Right lobe of liver (tissue), 6 donors: ENCODE results near the gene CBL. TPM values are rescaled to one million over a fixed set of nuclear protein-coding genes. Genes with fewer than 3 reads are reported as not detected.

ENCODE experiments used
- ATAC-seq, 4 donors: fragments of 200-7000 bp; cut with Tn5 transposase; one replicate each; pipeline ENCODE4 v1.9.1; 2020; ENCODE audit warnings: mild to moderate bottlenecking in 4 of 4, moderate library complexity in 4 of 4
- DNase-seq, 3 donors: peaks; one replicate each; pipeline ENCODE4 v3.0.0-alpha.2; 2020
- H3K27ac ChIP-seq, 3 donors: fragments of 200-600 bp; one replicate each; pipeline ENCODE4 v1.8.0; 2022
- H3K27me3 ChIP-seq, 2 donors: fragments of 200-600 bp; one replicate each; pipeline ENCODE4 v1.8.0; 2022
- H3K36me3 ChIP-seq, 4 donors: fragments of 200-600 bp; sonication (generic) in 1 of 4; one replicate each; pipeline versions ENCODE4 v1.5.1 to v1.8.0; 2017 to 2022; ENCODE audit warnings: control low read depth in 1 of 4
- H3K4me1 ChIP-seq, 4 donors: fragments of 200-600 bp; sonication (generic) in 1 of 4; one replicate each; pipeline versions ENCODE4 v1.5.1 to v1.8.0; 2017 to 2022; ENCODE audit warnings: control low read depth in 1 of 4
- H3K4me3 ChIP-seq, 3 donors: fragments of 200-600 bp; one replicate each; pipeline ENCODE4 v1.8.0; 2022
- H3K9me3 ChIP-seq, 4 donors: fragments of 200-600 bp; sonication (generic) in 1 of 4; one replicate each; pipeline versions ENCODE4 v1.5.1 to v1.8.0; 2017 to 2022; ENCODE audit warnings: control low read depth in 1 of 4
- POLR2A ChIP-seq: fragments of 450-650 bp; IDR thresholded peaks from one replicate; pipeline ENCODE4 v1.6.1; 2017; ENCODE audit warnings: antibody characterized with exemption, mild to moderate bottlenecking
- WGBS: methylation state at CpG from one replicate; pipeline ENCODE4 v1.1.6; 2018; ENCODE audit warnings: low coverage, low lambda C conversion rate; ENCODE audit not compliant: insufficient coverage; ENCODE audit errors: missing lambda C conversion rate; 5-methylcytosine and 5-hydroxymethylcytosine counted together
- intact Hi-C, 2 donors: fragments of 100-400 bp; cut with DNase I; formaldehyde crosslinking; loops; one replicate each; pipeline versions ENCODE4 v1.11.2 to v1.14.1; 2022
- total RNA-seq, 6 experiments: library from RNA; depleted of rRNA in 2 of 6; stranded (reverse); fragments of >200 nt in 2 of 6; fragmentation: NEBNext Ultra II Directional in 3 of 6; extraction: Animal tissue kit (Norgen Biotek cat#: 25700) in 3 of 6; gene quantifications; one replicate each; pipeline versions ENCODE4 v1.1.0 to v1.2.4, GENCODE V29; 2016 to 2023
- TF ChIP-seq, protein P1 (sequence below), 4 donors: fragments of 200-600 bp in 3 of 4; fragments of 450-650 bp in 1 of 4; IDR thresholded peaks; one replicate each; pipeline versions ENCODE4 v1.5.1 to v1.8.0; 2016 to 2022; ENCODE audit warnings: antibody characterized with exemption in 4 of 4, mild to moderate bottlenecking in 2 of 4
- donor health status: DM: no; HTN: yes; CAD: no.
- donor health status: DM: no; HTN: no; CAD: no.
- donor health status: DM: no; HTN: no; CAD: no.
- donor health status: DM: no; HTN: yes; CAD: no.
- donor health status: DM: no; HTN: yes; CAD: no.

CBL gene
- total RNA-seq, 6 experiments from 2014 or later: 3.1 to 7.1 (median 4.6) TPM

DNA sequence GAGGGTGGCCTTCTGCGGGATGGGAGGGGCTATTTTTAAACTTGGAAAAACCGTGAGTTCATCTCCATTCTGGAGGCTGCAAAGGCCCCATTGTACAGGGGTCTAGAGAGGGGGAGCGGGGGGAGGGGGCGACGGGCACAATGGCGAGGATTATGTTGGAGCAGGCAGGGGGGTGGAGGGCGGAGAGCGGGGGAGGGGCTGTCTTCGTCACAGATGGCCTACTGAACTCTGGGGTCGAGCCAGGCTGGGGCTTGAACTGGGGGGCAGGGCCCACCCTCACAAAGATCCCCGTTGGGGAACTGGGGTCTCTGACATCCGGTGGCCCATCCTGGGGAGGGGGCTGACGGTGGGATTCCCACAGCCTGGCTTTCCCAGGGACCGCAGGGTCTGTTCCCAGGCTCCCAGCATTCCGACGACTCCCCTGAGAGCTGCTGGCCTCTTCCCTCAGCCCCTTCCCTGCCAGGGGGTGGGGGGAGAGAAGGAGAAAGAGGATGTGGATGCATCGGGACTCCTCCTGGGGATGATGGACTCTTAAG lies 114.2 kb downstream of the CBL start:
- no peak for TF ChIP-seq POLR2A
- peaks cover 0 to 25% (median 4%) of the 10 kb centered on the region in 4 donors for H3K4me1 ChIP-seq
- ATAC-seq: no peak
- 29% methylated on average over 10 of the region's 17 CpGs for WGBS
- H3K9me3 ChIP-seq: no peaks in the 10 kb centered on the region
- peak in 1 of 3 donors; percentile 52 for DNase-seq
- intact Hi-C loops: no loop called here
- H3K27me3 ChIP-seq: peaks cover 0 to 4% of the 10 kb centered on the region in 2 donors
- no peaks in the 10 kb centered on the region for H3K36me3 ChIP-seq
- peak overlapping the region in 2 of 3 donors; percentile 39 to 42 for H3K4me3 ChIP-seq
- peak overlapping the region in 2 of 3 donors; percentile 50 to 75 for H3K27ac ChIP-seq

DNA sequence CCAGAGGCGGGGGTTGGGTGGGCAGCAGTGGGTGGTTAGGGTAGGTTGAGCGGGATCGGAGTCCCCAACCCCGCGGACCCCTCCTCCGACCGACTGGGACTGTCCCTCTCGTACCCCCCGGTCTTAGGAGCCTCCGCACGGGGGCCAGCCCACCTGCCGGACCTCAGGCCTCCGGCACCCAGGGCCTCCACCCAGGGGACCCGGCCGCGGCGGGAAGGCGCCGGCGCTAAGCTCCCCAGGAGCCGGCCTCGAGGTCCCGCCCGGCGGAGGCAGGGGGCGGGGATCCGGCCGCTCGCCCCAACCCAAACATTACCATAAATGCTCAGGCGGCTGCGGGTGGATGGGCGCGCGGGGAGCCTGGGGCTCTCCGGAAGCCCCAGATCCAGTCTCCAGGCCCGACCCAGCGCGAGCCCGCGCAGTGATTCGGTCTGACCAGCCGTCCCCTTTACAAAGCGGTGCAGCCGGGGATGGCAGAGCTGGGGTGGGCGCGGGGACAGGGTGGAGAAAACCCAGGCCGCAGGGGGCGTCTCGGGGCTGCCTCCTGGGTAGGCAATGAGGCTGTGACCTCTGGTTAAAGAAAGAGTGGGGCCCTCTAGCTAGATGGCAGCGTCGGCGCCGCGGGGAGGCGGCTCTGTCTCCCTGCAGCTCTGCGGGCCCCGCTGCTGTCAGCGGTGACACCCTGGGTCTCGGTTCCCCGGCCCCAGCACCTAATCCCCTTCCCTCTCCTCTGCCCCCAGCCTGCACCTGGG lies 114.8 kb downstream of the CBL start:
- ATAC-seq (peak; percentile 32 to 47 (median 45)), DNase-seq (peak; percentile 54 to 68 (median 63))
- Histone ChIP-seq H3K27ac (peak overlapping the region; percentile 44 to 75 (median 50)), H3K36me3 (no peaks in the 10 kb centered on the region), H3K9me3 (no peaks in the 10 kb centered on the region), H3K4me3 (peak overlapping the region; percentile 39 to 48 (median 42)), H3K4me1 (peaks cover 0 to 23% (median 4%) of the 10 kb centered on the region in 4 donors), H3K27me3 (peaks cover 0 to 4% of the 10 kb centered on the region in 2 donors)
- WGBS: under 1% methylated on average over 20 of the region's 60 CpGs
- intact Hi-C loops: no loop called here
- TF ChIP-seq, protein P1, sequence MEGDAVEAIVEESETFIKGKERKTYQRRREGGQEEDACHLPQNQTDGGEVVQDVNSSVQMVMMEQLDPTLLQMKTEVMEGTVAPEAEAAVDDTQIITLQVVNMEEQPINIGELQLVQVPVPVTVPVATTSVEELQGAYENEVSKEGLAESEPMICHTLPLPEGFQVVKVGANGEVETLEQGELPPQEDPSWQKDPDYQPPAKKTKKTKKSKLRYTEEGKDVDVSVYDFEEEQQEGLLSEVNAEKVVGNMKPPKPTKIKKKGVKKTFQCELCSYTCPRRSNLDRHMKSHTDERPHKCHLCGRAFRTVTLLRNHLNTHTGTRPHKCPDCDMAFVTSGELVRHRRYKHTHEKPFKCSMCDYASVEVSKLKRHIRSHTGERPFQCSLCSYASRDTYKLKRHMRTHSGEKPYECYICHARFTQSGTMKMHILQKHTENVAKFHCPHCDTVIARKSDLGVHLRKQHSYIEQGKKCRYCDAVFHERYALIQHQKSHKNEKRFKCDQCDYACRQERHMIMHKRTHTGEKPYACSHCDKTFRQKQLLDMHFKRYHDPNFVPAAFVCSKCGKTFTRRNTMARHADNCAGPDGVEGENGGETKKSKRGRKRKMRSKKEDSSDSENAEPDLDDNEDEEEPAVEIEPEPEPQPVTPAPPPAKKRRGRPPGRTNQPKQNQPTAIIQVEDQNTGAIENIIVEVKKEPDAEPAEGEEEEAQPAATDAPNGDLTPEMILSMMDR (IDR thresholded peaks at IDR 0.05): no peak
- peak; percentile 21 for TF ChIP-seq POLR2A

DNA sequence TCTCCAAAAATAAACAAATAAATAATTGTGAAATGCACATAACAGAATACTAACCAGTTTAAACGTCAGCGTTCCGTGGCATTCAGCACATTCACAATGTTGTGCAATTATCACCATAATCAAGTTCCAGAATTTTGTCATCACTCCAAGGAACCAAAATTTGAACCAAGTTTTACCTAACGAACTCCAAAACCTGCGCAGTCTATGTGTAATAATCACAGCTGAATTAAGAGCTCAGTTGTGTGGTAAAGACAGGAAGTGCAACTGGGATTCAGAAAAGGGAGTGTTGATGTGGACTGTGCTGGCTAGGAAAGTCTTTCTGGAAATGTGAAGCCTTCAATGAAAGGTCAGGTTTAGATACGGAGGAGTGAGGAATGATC lies 116.2 kb downstream of the CBL start:
- Histone ChIP-seq H3K9me3 (no peaks in the 10 kb centered on the region), H3K27ac (peak overlapping the region in 1 of 3 donors; percentile 75), H3K36me3 (no peaks in the 10 kb centered on the region), H3K27me3 (no peaks in the 10 kb centered on the region), H3K4me1 (peaks cover 0 to 12% (median 4%) of the 10 kb centered on the region in 4 donors), H3K4me3 (no peak overlapping the region)
- ATAC-seq (peak in 1 of 4 donors; percentile 20), DNase-seq (no peak)
- WGBS: 19% methylated on average over 6 of the region's 6 CpGs
- intact Hi-C loops: no loop called here
- TF ChIP-seq, protein P1 (IDR thresholded peaks at IDR 0.05): peak in 1 of 4 donors; percentile 6
- TF ChIP-seq POLR2A: no peak

GRCh38 chr11:119322921-119323531 lies 116.9 kb downstream of the CBL start:
- Histone ChIP-seq H3K27me3 (no peaks in the 10 kb centered on the region), H3K4me3 (no peak overlapping the region), H3K36me3 (no peaks in the 10 kb centered on the region), H3K9me3 (no peaks in the 10 kb centered on the region), H3K4me1 (peaks cover 0 to 10% (median 4%) of the 10 kb centered on the region in 4 donors), H3K27ac (no peak overlapping the region)
- TF ChIP-seq, protein P1 (IDR thresholded peaks at IDR 0.05): no peak
- TF ChIP-seq POLR2A: no peak
- ATAC-seq (no peak), DNase-seq (peak in 1 of 3 donors; percentile 45)
- intact Hi-C loops: no loop called here
- 72% methylated on average over 19 of the region's 20 CpGs for WGBS
